Sciatic nerve (tissue), 2 donors: ENCODE measurements around the gene MYZAP. TPM values are rescaled to one million over a fixed set of nuclear protein-coding genes. Genes with fewer than 3 reads are reported as not detected.

Experiments used
- ATAC-seq: fragments of 200-7000 bp; cut with Tn5 transposase; one replicate; pipeline ENCODE4 v1.9.1; 2020; ENCODE audit warnings: mild to moderate bottlenecking, moderate library complexity
- DNase-seq: peaks from one replicate; pipeline ENCODE4 v3.0.0-alpha.2; 2020; ENCODE audit warnings: low spot score
- intact Hi-C: fragments of 100-400 bp; cut with DNase I; formaldehyde crosslinking; loops from one replicate; pipeline ENCODE4 v1.14.2; 2022
- total RNA-seq: library from RNA; stranded (reverse); fragmentation: NEBNext Ultra II Directional; extraction: Animal tissue kit (Norgen Biotek cat#: 25700); gene quantifications from one replicate; pipeline ENCODE4 v1.2.1, GENCODE V29; 2021
- donor health status: DM: no; HTN: no; CAD: no.
- donor health status: DM: no; HTN: no; CAD: no.

Gene MYZAP
- total RNA-seq, 1 donor from 2014 or later, result 3.7 TPM

- intact Hi-C loops, result no loop called here
- ATAC-seq (peak; percentile 99), DNase-seq (peak; percentile 97)
Measured at GRCh38 chr15:57706405-57707209, 114.9 kb downstream of the MYZAP start, which contains the start of gene POLR2M. TSS of gene POLR2M (plus strand) at chr15:57706714. CDS start at chr15:57706843, 129 bp downstream.

GRCh38 chr15:57708047-57708446, 116.3 kb downstream of the MYZAP start:
- intact Hi-C loops, result no loop called here
- ATAC-seq (no peak), DNase-seq (no peak)

GRCh38 chr15:57718309-57718708, 126.6 kb downstream of the MYZAP start:
- intact Hi-C loops, result no loop called here
- ATAC-seq (no peak), DNase-seq (no peak)

GRCh38 chr15:57720867-57721266, 129.2 kb downstream of the MYZAP start:
- intact Hi-C loops, result no loop called here
- DNase-seq, result no peak
- ATAC-seq, result peak; percentile 53

- no peak for ATAC-seq
- intact Hi-C loops, result no loop called here
- no peak for DNase-seq
Measured at GRCh38 chr15:57726411-57726810, 134.7 kb downstream of the MYZAP start.

GRCh38 chr15:57727031-57727430, 135.3 kb downstream of the MYZAP start:
- intact Hi-C loops, result no loop called here
- no peak for ATAC-seq
- DNase-seq, result no peak

- intact Hi-C loops, result no loop called here
- DNase-seq, result no peak
- no peak for ATAC-seq
Measured at GRCh38 chr15:57728436-57728835, 136.7 kb downstream of the MYZAP start.

- DNase-seq, result no peak
- no peak for ATAC-seq
- intact Hi-C loops, result no loop called here
Measured at GRCh38 chr15:57730876-57731275, 139.2 kb downstream of the MYZAP start.

- intact Hi-C loops, result no loop called here
- ATAC-seq, result no peak
- no peak for DNase-seq
Measured at GRCh38 chr15:57731530-57732103, 139.9 kb downstream of the MYZAP start.

GRCh38 chr15:57732526-57733331, 141.0 kb downstream of the MYZAP start:
- peak; percentile 71 for ATAC-seq
- intact Hi-C loops, result no loop called here
- peak; percentile 72 for DNase-seq

- intact Hi-C loops, result no loop called here
- no peak for DNase-seq
- no peak for ATAC-seq
Measured at GRCh38 chr15:57734860-57735259, 143.2 kb downstream of the MYZAP start.

Other genes with a start within 250 kb of the MYZAP start
- gene CGNL1, start 215.4 kb upstream of the MYZAP start, total RNA-seq, result 38.1 TPM
- 78.3 TPM for gene POLR2M, start 114.8 kb downstream of the MYZAP start, total RNA-seq